Forelimb muscle (tissue), 1 donor: ENCODE results near the gene NES. TPM values are rescaled to one million over a fixed set of nuclear protein-coding genes. Genes with fewer than 3 reads are reported as not detected.
"Not testable (repeated sequence)": the region's sequence is repeated elsewhere in the genome, so short reads cannot be mapped to it uniquely, and the experiment has no call there.

Experiments
- DNase-seq: peaks from one replicate; pipeline ENCODE4 v3.0.0-alpha.2; 2013; ENCODE audit warnings: low read depth
- polyA plus RNA-seq: library from polyadenylated mRNA; unstranded; fragments of 120-200 nt; gene quantifications from one replicate; pipeline ENCODE4 v1.2.1, GENCODE V29; 2013; ENCODE audit not compliant: insufficient read length

Gene NES
- polyA plus RNA-seq, 1 donor, result 945 TPM

GRCh38 chr1:156646738-156647211 lies 30.4 kb downstream of the NES start:
- DNase-seq, result no peak

- DNase-seq, result no peak
Observed at GRCh38 chr1:156645666-156646065, 31.5 kb downstream of the NES start.

- no peak for DNase-seq
Observed at GRCh38 chr1:156645056-156645455, 32.2 kb downstream of the NES start.

GRCh38 chr1:156644640-156645039 lies 32.6 kb downstream of the NES start:
- DNase-seq, result no peak

- DNase-seq, result no peak
Observed at GRCh38 chr1:156644146-156644545, 33.1 kb downstream of the NES start.

GRCh38 chr1:156643778-156644092 lies 33.5 kb downstream of the NES start:
- no peak for DNase-seq

GRCh38 chr1:156643049-156643777 lies 34.0 kb downstream of the NES start:
- DNase-seq, result no peak

- DNase-seq, result no peak
Observed at GRCh38 chr1:156642265-156643048, 34.8 kb downstream of the NES start.

GRCh38 chr1:156641761-156642264 lies 35.4 kb downstream of the NES start, which contains the start of gene BCAN:
TSS of gene BCAN (plus strand) at chr1:156642117. CDS start at chr1:156646055, 3,938 bp downstream.
- no peak for DNase-seq

- no peak for DNase-seq
Observed at GRCh38 chr1:156640842-156641706, 36.1 kb downstream of the NES start.

GRCh38 chr1:156639601-156640101 lies 37.6 kb downstream of the NES start:
- no peak for DNase-seq

- no peak for DNase-seq
Observed at GRCh38 chr1:156638189-156638985, 38.8 kb downstream of the NES start.

GRCh38 chr1:156632355-156632754 lies 44.9 kb downstream of the NES start:
- DNase-seq, result no peak

- DNase-seq, result not testable (repeated sequence)
Observed at GRCh38 chr1:156631152-156631551, 46.1 kb downstream of the NES start.

- no peak for DNase-seq
Observed at GRCh38 chr1:156629823-156630449, 47.3 kb downstream of the NES start.

GRCh38 chr1:156627313-156627880 lies 49.8 kb downstream of the NES start:
- DNase-seq, result no peak

GRCh38 chr1:156626079-156626438 lies 51.1 kb downstream of the NES start:
- no peak for DNase-seq

GRCh38 chr1:156625436-156626078 lies 51.6 kb downstream of the NES start:
- DNase-seq, result no peak

- DNase-seq, result no peak
Observed at GRCh38 chr1:156624814-156625435, 52.3 kb downstream of the NES start.
